H1 (cell line): ENCODE data around the gene DENND4A.

ENCODE experiments used
- CREB1 ChIP-seq: IDR thresholded peaks from 2 replicates; pipeline ENCODE4 v1.6.1; 2012; ENCODE audit warnings: inconsistent platforms
- EZH2 ChIP-seq: fragments of 200-600 bp; sonication (generic); IDR thresholded peaks from 2 replicates; pipeline ENCODE4 v1.7.1; 2012; ENCODE audit warnings: low read depth, mild to moderate bottlenecking, moderate library complexity, low read length, inconsistent platforms; ENCODE audit not compliant: severe bottlenecking
- FOSL1 ChIP-seq: IDR thresholded peaks from 2 replicates; pipeline ENCODE4 v1.6.1; 2011; ENCODE audit warnings: mild to moderate bottlenecking, low read depth, low read length, moderate library complexity; ENCODE audit not compliant: insufficient read depth
- GTF2F1 ChIP-seq: IDR thresholded peaks from 2 replicates; pipeline ENCODE4 v1.6.1; 2012; ENCODE audit warnings: low read depth, low read length, improper control_type of control experiment, borderline replicate concordance
- JUN ChIP-seq: IDR thresholded peaks from 2 replicates; pipeline ENCODE4 v1.6.1; 2011; ENCODE audit warnings: low read depth, mild to moderate bottlenecking, improper control_type of control experiment, low read length
- POLR2A ChIP-seq, 2 experiments: IDR thresholded peaks; 1 replicate in 1 of 2; 2 replicates in 1 of 2; pipeline ENCODE4 v1.6.1; 2011; ENCODE audit warnings: low read depth in 2 of 2, low read length in 2 of 2, mild to moderate bottlenecking in 2 of 2; ENCODE audit errors: control extremely low read depth in 1 of 2
- POLR2AphosphoS5 ChIP-seq: IDR thresholded peaks from 2 replicates; pipeline ENCODE4 v1.6.1; 2011; ENCODE audit warnings: low read depth, low read length
- RAD21 ChIP-seq, 2 experiments: IDR thresholded peaks in 1 of 2; conservative IDR thresholded peaks in 1 of 2; 2 replicates each; pipeline ENCODE4 v1.6.1; 2011; ENCODE audit warnings: low read depth in 2 of 2, low read length in 2 of 2, improper control_type of control experiment in 1 of 2, inconsistent platforms in 1 of 2, mild to moderate bottlenecking in 1 of 2, moderate library complexity in 1 of 2
- RFX5 ChIP-seq: IDR thresholded peaks from 2 replicates; pipeline ENCODE4 v1.6.1; 2011; ENCODE audit warnings: low read depth, low read length, improper control_type of control experiment, borderline replicate concordance
- SAP30 ChIP-seq: fragments of 300-600 bp; sonication (generic); IDR thresholded peaks from 2 replicates; pipeline ENCODE4 v1.7.1; 2012; ENCODE audit warnings: low read length, moderate library complexity, mild to moderate bottlenecking, inconsistent platforms; ENCODE audit not compliant: insufficient read depth, insufficient replicate concordance
- TF ChIP-seq, protein P1 (sequence below), 3 experiments: IDR thresholded peaks; 1 replicate in 2 of 3; 2 replicates in 1 of 3; pipeline versions ENCODE4 v1.5.1 to v1.6.1; 2011; ENCODE audit warnings: low read length in 3 of 3, mild to moderate bottlenecking in 3 of 3, inconsistent platforms in 2 of 3, low read depth in 1 of 3, moderate library complexity in 1 of 3; ENCODE audit not compliant: insufficient read depth in 1 of 3; ENCODE audit errors: control extremely low read depth in 1 of 3

DNA sequence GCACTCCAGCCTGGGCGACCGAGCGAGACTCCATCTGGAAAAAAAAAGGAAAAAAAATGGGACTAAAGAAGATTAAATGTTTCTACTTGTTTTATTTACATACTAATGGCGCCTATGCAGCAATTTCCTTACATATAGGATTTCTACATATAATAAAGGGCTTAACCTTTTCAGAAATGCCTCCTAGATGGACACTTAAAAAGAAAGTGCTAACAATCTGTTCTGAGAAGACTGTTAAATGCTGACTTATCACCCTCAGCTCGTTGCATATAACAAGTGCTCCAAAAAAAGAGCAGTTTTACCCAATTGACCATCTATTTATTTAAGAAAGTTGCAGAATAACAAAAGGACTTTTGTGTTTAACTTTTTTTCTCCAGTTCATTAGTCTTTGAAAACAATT is 32.7 kb downstream of the DENND4A start:
- TF ChIP-seq JUN: no peak
- TF ChIP-seq POLR2A (IDR thresholded peaks at IDR 0.05; ENCODE audit: control extremely low read depth in 1 of 2, low read depth in 2 of 2, low read length in 2 of 2): no peak
- no peak for TF ChIP-seq RAD21 (IDR thresholded peaks at IDR 0.05 in 1 of 2, conservative IDR thresholded peaks at IDR 0.05 in 1 of 2; ENCODE audit: low read depth in 2 of 2, low read length in 2 of 2)
- no peak for TF ChIP-seq FOSL1
- TF ChIP-seq EZH2: no peak
- no peak for TF ChIP-seq RFX5
- no peak for TF ChIP-seq POLR2AphosphoS5
- TF ChIP-seq, protein P1, sequence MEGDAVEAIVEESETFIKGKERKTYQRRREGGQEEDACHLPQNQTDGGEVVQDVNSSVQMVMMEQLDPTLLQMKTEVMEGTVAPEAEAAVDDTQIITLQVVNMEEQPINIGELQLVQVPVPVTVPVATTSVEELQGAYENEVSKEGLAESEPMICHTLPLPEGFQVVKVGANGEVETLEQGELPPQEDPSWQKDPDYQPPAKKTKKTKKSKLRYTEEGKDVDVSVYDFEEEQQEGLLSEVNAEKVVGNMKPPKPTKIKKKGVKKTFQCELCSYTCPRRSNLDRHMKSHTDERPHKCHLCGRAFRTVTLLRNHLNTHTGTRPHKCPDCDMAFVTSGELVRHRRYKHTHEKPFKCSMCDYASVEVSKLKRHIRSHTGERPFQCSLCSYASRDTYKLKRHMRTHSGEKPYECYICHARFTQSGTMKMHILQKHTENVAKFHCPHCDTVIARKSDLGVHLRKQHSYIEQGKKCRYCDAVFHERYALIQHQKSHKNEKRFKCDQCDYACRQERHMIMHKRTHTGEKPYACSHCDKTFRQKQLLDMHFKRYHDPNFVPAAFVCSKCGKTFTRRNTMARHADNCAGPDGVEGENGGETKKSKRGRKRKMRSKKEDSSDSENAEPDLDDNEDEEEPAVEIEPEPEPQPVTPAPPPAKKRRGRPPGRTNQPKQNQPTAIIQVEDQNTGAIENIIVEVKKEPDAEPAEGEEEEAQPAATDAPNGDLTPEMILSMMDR (IDR thresholded peaks at IDR 0.05; ENCODE audit: control extremely low read depth in 1 of 3, insufficient read depth in 1 of 3, low read depth in 1 of 3, low read length in 3 of 3): no peak
- no peak for TF ChIP-seq SAP30
- TF ChIP-seq CREB1: no peak
- no peak for TF ChIP-seq GTF2F1
